IPS DF 6.9 (cell line): Measurements from ENCODE around the gene MAEA.

ENCODE experiments used
- DNase-seq: peaks from one replicate; pipeline ENCODE4 v3.0.0-alpha.2; 2013; ENCODE audit warnings: low read depth, low spot score
- H3K27ac ChIP-seq: one replicate; pipeline ENCODE4 v1.5.1; 2013; ENCODE audit warnings: low read length, control low read depth
- H3K27me3 ChIP-seq: 2 replicates; pipeline ENCODE4 v1.6.1; 2013; ENCODE audit warnings: mild to moderate bottlenecking, low read length; ENCODE audit not compliant: control insufficient read depth, insufficient read depth
- H3K36me3 ChIP-seq: 2 replicates; pipeline ENCODE4 v1.6.1; 2013; ENCODE audit warnings: low read length; ENCODE audit not compliant: control insufficient read depth, insufficient read depth
- H3K4me1 ChIP-seq: 2 replicates; pipeline ENCODE4 v1.6.1; 2013; ENCODE audit warnings: low read length; ENCODE audit not compliant: control insufficient read depth, insufficient read depth
- H3K4me3 ChIP-seq: 2 replicates; pipeline ENCODE4 v1.5.1; 2013; ENCODE audit warnings: mild to moderate bottlenecking, low read length
- H3K9me3 ChIP-seq: 2 replicates; pipeline ENCODE4 v1.6.1; 2013; ENCODE audit warnings: low read length, inconsistent platforms; ENCODE audit not compliant: control insufficient read depth, insufficient read depth
- WGBS: extraction: QIAGEN DNeasy Blood & Tissue Kit; methylation state at CpG from one replicate; pipeline ENCODE4 v1.1.7; 2013; ENCODE audit warnings: mixed read lengths, missing lambda C conversion rate; ENCODE audit not compliant: insufficient read length, insufficient coverage; 5-methylcytosine and 5-hydroxymethylcytosine counted together

MAEA gene

DNA sequence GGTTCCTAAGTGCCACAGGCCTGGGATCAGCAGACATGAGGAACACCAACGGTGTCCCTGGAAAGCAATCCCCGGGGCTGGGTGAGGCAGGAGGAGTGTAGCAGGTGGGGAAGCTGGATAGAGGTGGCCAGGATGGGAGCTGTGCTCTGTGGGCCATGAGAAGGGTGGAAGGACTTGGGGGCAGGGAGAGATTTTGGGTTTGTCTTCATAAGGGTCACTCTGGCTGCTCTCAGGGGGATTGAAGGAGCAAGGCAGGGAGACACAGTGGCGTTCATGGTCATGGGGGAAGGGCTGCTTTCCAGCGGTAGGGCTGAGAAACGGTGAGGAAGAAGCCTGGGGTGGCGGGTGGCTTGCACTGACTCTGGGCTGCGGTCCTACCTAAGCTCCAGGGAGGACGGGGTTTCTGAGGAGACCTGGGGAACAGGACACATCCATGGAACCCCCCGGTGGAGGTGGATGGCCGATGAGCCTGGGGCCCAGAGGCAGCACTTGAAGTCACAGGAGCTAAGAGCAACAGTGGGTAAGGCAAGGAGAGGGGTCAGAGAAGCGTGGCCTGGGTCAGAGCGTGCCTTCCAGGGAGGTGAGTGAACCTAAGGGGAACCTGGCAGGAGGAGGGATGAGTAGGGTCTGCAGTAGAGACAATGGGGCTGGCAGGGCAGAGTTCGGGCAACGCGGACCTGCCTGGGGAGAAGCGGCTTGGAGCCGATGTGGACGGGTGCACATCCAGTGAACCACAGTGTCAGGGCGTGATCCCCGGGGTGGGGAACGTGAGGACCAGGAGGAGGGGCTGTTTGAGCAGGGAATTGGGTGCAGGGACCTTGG is 28.4 kb upstream of the MAEA start:
- DNase-seq = no peak
- Histone ChIP-seq H3K36me3 (no peaks in the 10 kb centered on the region), H3K4me3 (no peak overlapping the region), H3K9me3 (no peaks in the 10 kb centered on the region; the same call in 1 of the 2 replicates), H3K4me1 (no peaks in the 10 kb centered on the region), H3K27ac (no peak overlapping the region), H3K27me3 (no peaks in the 10 kb centered on the region)
- WGBS = no CpG with 5 or more reads among the region's 21 CpGs

- H3K27ac ChIP-seq = no peak overlapping the region
- H3K4me3 ChIP-seq = no peak overlapping the region
- no peak for DNase-seq
- H3K9me3 ChIP-seq = no peaks in the 10 kb centered on the region; the same call in 1 of the 2 replicates
- no peaks in the 10 kb centered on the region for H3K27me3 ChIP-seq
- WGBS = no CpG with 5 or more reads among the region's 3 CpGs
- no peaks in the 10 kb centered on the region for H3K36me3 ChIP-seq
- H3K4me1 ChIP-seq = no peaks in the 10 kb centered on the region
These were observed 24.7 kb upstream of the MAEA start for GRCh38 chr4:1264942-1265341.

- no peak for DNase-seq
- Histone ChIP-seq H3K4me3 (no peak overlapping the region), H3K27ac (no peak overlapping the region), H3K27me3 (no peaks in the 10 kb centered on the region), H3K9me3 (no peaks in the 10 kb centered on the region; the same call in 1 of the 2 replicates), H3K4me1 (no peaks in the 10 kb centered on the region), H3K36me3 (no peaks in the 10 kb centered on the region)
- no CpG with 5 or more reads among the region's 11 CpGs for WGBS
These were observed 24.3 kb upstream of the MAEA start for GRCh38 chr4:1265351-1265750.

DNA sequence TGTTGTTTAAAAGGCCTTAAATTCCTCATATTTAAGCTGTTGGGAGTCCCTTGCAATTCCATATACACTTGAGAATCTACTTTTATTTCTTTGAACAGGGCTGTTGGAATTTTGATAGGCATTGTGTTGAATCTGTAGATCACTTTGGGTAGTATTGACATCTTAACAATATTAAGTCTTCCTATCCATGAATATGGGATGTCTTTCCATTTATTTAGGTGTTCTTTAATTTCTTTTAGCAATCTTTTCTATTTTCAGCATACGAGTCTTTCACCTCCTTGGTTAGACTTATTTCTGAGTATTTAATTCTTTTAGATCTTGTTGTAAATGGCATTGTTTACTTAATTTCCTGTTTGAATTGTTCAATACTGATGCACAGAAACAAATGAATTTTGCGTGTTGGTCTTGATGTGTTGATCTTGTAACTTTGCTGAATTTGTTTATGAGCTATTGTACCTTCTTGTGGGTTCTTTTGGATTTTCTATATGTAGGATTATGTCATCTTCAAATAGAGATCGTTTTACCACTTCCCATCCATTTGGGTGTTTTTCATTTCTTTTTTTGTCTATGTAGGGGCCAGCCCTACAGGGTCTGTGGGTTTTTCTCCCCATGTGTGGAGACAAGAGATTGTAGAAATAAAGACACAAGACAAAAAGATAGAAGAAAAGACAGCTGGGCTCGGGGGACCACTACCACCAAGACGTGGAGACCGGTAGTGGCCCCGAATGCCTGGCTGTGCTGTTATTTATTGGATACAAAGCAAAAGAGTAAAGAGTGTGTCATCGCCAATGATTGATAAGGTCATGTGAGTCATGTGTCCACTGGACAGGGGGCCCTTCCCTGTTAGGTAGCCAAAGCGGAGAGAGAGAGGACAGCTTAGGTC is 22.6 kb upstream of the MAEA start:
- no peak overlapping the region for H3K27ac ChIP-seq
- no peaks in the 10 kb centered on the region for H3K36me3 ChIP-seq
- H3K4me1 ChIP-seq = no peaks in the 10 kb centered on the region
- DNase-seq = no peak
- WGBS = no CpG with 5 or more reads among the region's 9 CpGs
- H3K4me3 ChIP-seq = no peak overlapping the region
- no peaks in the 10 kb centered on the region; the same call in 1 of the 2 replicates for H3K9me3 ChIP-seq
- no peaks in the 10 kb centered on the region for H3K27me3 ChIP-seq

DNA sequence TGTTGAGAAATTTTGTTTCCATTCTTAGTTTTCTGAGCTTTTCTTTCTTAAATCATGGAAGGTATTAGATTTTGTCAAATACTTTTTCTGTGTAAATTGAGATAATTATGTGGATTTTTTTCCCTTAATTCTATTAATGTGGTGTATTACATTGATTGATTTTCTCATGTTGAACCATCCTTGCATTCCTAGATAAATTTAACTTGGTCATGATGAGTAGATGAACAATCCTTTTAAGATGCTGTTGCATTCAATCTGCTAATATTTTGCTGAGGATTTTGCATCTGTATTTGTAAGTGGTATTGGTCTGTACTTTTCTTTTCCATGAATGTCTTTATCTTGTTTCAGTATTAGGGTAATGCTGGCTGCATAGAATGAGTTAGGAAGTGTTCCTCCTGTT is 20.5 kb upstream of the MAEA start:
- Histone ChIP-seq H3K36me3 (no peaks in the 10 kb centered on the region), H3K9me3 (no peaks in the 10 kb centered on the region; the same call in 1 of the 2 replicates), H3K4me1 (no peaks in the 10 kb centered on the region), H3K27me3 (no peaks in the 10 kb centered on the region), H3K27ac (no peak overlapping the region), H3K4me3 (no peak overlapping the region)
- no peak for DNase-seq

- Histone ChIP-seq H3K4me1 (no peaks in the 10 kb centered on the region), H3K4me3 (no peak overlapping the region), H3K36me3 (no peaks in the 10 kb centered on the region), H3K9me3 (no peaks in the 10 kb centered on the region), H3K27ac (no peak overlapping the region), H3K27me3 (no peaks in the 10 kb centered on the region)
- no peak for DNase-seq
- no CpG with 5 or more reads among the region's 5 CpGs for WGBS
These were observed 18.0 kb upstream of the MAEA start for GRCh38 chr4:1271686-1272085.

- DNase-seq = no peak
- no peaks in the 10 kb centered on the region; the same call in 1 of the 2 replicates for H3K4me1 ChIP-seq
- no peak overlapping the region for H3K27ac ChIP-seq
- H3K36me3 ChIP-seq = no peaks in the 10 kb centered on the region
- peaks cover 2% of the 10 kb centered on the region; the same call in 1 of the 2 replicates for H3K9me3 ChIP-seq
- no peak overlapping the region for H3K4me3 ChIP-seq
- WGBS = no CpG with 5 or more reads among the region's 9 CpGs
- H3K27me3 ChIP-seq = no peaks in the 10 kb centered on the region
These were observed 14.8 kb upstream of the MAEA start for GRCh38 chr4:1274871-1275270.

DNA sequence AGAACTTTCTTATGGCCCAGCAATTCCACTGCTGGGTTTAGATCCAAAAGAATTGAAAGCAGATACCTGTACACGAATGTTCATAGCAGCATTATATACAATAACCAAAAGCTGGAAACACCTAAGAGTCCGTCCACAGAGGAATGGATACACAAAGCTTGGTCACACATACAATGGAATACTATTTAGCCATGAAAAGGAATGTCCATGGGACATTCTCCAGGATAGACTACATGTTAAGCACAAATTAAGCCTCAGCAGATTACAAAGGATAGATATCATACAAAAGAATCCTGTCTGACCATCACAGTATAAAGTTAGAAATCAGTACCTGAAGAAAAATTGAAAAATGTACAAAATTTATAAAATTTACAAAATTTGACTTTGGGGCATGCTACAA is 12.7 kb upstream of the MAEA start:
- Histone ChIP-seq H3K9me3 (peaks cover 2% of the 10 kb centered on the region; the same call in 1 of the 2 replicates), H3K4me3 (no peak overlapping the region), H3K27ac (no peak overlapping the region), H3K4me1 (no peaks in the 10 kb centered on the region; the same call in 1 of the 2 replicates), H3K27me3 (no peaks in the 10 kb centered on the region), H3K36me3 (no peaks in the 10 kb centered on the region)
- no CpG with 5 or more reads among the region's 2 CpGs for WGBS
- no peak for DNase-seq

DNA sequence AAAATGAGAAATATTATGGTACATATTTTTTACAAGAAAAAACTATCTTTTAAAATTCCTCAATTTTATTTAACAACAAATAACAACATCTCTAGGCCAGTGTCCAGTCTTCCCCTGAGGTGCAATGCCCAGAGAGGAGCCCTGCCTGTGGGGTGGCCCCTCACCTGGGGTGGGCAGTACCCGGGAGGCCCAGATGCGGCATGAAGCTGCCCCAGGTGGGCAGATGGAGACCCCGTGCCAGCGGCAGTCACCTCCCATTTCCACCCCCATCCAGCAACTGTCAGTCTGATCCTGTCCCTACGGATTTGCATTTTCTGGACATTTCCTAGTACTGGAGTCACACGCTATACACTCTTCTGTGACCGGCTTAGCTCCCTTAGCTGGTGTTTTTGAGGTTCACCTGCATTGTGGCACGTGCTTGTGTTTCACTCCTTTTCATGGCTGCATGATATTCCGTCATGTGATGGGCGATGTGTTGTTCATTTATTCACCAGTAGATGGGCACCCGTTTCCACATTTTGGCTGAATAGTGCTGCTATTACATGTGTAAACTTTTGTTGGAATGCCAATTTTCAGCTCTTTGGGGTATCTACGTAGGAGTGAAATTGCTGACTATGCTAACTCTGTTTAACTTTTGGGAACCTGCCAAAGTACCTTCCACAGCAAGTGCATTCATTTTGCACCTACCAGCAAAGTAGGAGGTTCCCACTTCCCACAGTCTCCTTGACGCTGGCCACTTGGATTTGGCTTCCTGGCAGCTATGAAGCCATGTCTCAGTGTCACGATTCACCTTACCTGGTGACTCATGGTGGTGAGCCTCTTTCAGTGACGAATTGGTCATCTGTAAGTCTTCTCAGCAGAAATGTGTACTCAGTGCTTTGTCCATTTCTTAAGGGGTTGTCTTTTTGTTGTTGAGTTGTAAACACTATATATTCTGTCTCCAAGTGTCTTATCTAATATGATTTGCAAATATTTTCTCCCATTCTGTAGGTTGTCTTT is 11.7 kb upstream of the MAEA start:
- Histone ChIP-seq H3K4me1 (no peaks in the 10 kb centered on the region; the same call in 1 of the 2 replicates), H3K9me3 (peaks cover 2% of the 10 kb centered on the region; the same call in 1 of the 2 replicates), H3K4me3 (no peak overlapping the region), H3K27ac (no peak overlapping the region), H3K27me3 (no peaks in the 10 kb centered on the region), H3K36me3 (no peaks in the 10 kb centered on the region)
- DNase-seq = no peak
- WGBS = no CpG with 5 or more reads among the region's 15 CpGs
